Panc1 (cell line): ENCODE results near the gene HLA-DOB. TPM values are rescaled to one million over a fixed set of nuclear protein-coding genes. Genes with fewer than 3 reads are reported as not detected.
A peak's percentile ranks its signal among the peaks of the same experiment; 100 is the strongest.

Experiments
- ATAC-seq: fragments of 200-7000 bp; cut with Tn5 transposase; 2 replicates; pipeline ENCODE4 v1.9.1; 2020; ENCODE audit warnings: mild to moderate bottlenecking, moderate library complexity
- BruUV-seq: library from RNA; stranded (reverse); fragments of 400-500 nt; replicated peaks from 2 replicates; lab custom pipeline; 2021; lab: Mats Ljungman, UMichigan
- CTCF ChIA-PET: fragments of 300-600 bp; sonication (Branson Sonifier 250); formaldehyde crosslinking; loops from one replicate; lab custom pipeline; 2022; ENCODE audit warnings: antibody characterized with exemption; lab: Charles Lee
- POLR2A ChIA-PET: fragments of 300-600 bp; sonication (Branson Sonifier 250); formaldehyde crosslinking; loops from one replicate; lab custom pipeline; 2022; ENCODE audit warnings: antibody characterized with exemption; lab: Charles Lee
- DNase-seq: peaks from one replicate; pipeline ENCODE4 v3.0.0-alpha.2; 2010; ENCODE audit warnings: low read depth, low spot score
- H3K27ac ChIP-seq: 2 replicates; pipeline ENCODE4 v1.5.1; 2011; ENCODE audit warnings: mild to moderate bottlenecking, low read length, inconsistent platforms
- H3K27me3 ChIP-seq: fragments of 200-500 bp; sonication (Bioruptor generic); 2 replicates; pipeline ENCODE4 v1.6.0; 2014; ENCODE audit warnings: low read length, inconsistent platforms; ENCODE audit not compliant: control insufficient read depth, insufficient read depth
- H3K36me3 ChIP-seq: fragments of 200-500 bp; sonication (Bioruptor generic); 2 replicates; pipeline ENCODE4 v1.5.1; 2014; ENCODE audit warnings: inconsistent platforms, mild to moderate bottlenecking, low read length, moderate library complexity; ENCODE audit not compliant: control insufficient read depth, insufficient read depth
- H3K4me1 ChIP-seq: 2 replicates; pipeline ENCODE4 v1.5.1; 2011; ENCODE audit warnings: inconsistent platforms, mild to moderate bottlenecking, low read length, moderate library complexity; ENCODE audit not compliant: control insufficient read depth, insufficient read depth
- H3K4me3 ChIP-seq, 2 experiments: 2 replicates each; pipeline ENCODE4 v1.5.1; 2011 to 2012; ENCODE audit warnings: low read depth in 2 of 2, low read length in 2 of 2, mild to moderate bottlenecking in 2 of 2, inconsistent platforms in 1 of 2, moderate library complexity in 1 of 2
- H3K9me3 ChIP-seq: fragments of 200-500 bp; sonication (Bioruptor generic); 2 replicates; pipeline ENCODE4 v1.5.1; 2014; ENCODE audit warnings: low read depth, mild to moderate bottlenecking, inconsistent platforms, low read length, moderate library complexity; ENCODE audit not compliant: control insufficient read depth, insufficient read depth
- CTCF ChIP-seq: fragments of 450-650 bp; IDR thresholded peaks from 2 replicates; pipeline ENCODE4 v1.5.1; 2017; ENCODE audit warnings: mild to moderate bottlenecking
- POLR2AphosphoS5 ChIP-seq: IDR thresholded peaks from 2 replicates; pipeline ENCODE4 v1.6.1; 2012; ENCODE audit warnings: mild to moderate bottlenecking, low read depth, low read length, moderate library complexity
- SIN3A ChIP-seq: IDR thresholded peaks from 2 replicates; pipeline ENCODE4 v1.6.1; 2012; ENCODE audit warnings: low read depth, mild to moderate bottlenecking, low read length, moderate library complexity, borderline replicate concordance; ENCODE audit not compliant: insufficient read depth
- TCF7L2 ChIP-seq: IDR thresholded peaks from 2 replicates; pipeline ENCODE4 v1.6.1; 2011; ENCODE audit warnings: mild to moderate bottlenecking, low read depth, low read length, inconsistent platforms
- in situ Hi-C: cut with HindIII; loops from 2 replicates; pipeline ENCODE4 v1.10.0; 2016; ENCODE audit warnings: low sequenced_read_pairs, low pct_unique_long_range_greater_than_20kb
- intact Hi-C: fragments of 100-400 bp; cut with micrococcal nuclease; formaldehyde crosslinking; loops from one replicate; pipeline ENCODE4 v1.10.0; 2022; ENCODE audit not compliant: unreplicated experiment
- total RNA-seq: library from RNA; stranded (reverse); gene quantifications from one replicate; pipeline ENCODE4 v1.2.1, GENCODE V29; 2021; ENCODE audit not compliant: unreplicated experiment
- TF ChIP-seq, protein P1 (sequence below), 2 experiments: IDR thresholded peaks; 2 replicates each; pipeline ENCODE4 v1.6.1; 2011 to 2012; ENCODE audit warnings: low read depth in 2 of 2, control low read depth in 1 of 2, low read length in 1 of 2, mild to moderate bottlenecking in 1 of 2, moderate library complexity in 1 of 2; ENCODE audit not compliant: insufficient read depth in 1 of 2

The HLA-DOB gene
- total RNA-seq, 1 experiment from 2014 or later, result 0.39 TPM

DNA sequence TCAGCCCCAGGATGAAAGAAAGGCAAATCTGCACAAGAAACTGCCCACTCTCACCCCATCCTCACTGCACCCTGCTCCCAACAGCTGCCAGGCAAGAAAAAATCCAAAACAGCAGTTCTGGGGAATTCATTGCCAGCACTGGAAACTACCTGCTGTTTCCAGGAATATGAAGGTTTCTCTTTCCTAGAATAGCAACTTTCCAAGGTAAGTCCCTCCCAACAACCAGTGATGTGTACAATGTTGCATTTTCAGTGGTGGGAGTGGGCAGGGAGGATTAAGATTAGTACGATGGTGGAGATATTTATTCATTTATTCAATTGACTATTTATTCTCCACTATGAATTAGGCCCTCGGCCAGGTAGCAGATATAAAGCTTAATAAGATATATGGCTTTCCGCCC is 10.2 kb upstream of the HLA-DOB start:
- in situ Hi-C loops, result no loop called here
- ChIA-PET POLR2A (no interaction called here), CTCF (interaction anchor here (1.3 kb wide), 1 partner anchor 41 kb away, joined by 7 read pairs; no protein-coding TSS in a partner anchor)

DNA sequence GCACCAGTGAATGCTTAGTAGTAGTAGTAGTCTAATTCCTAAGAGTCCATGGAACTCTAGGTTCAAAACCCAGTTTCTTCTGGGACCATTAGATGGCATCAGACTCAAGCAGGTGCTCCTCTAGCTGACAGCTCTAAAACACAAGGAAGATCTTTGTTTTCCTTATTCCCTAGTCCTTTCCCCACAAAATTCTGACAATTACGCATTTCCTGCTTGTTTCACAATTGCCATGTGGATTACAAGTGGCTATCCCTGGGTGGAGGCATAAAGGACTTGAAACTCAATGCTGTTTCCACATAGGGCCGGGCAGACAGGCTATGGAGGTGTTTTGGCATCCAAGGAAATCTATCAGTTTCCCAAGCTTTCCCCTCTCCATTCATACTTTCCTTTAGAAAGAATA is 9.2 kb upstream of the HLA-DOB start:
- no peak for TF ChIP-seq TCF7L2
- TF ChIP-seq POLR2AphosphoS5, result no peak
- TF ChIP-seq CTCF, result peak; percentile 60
- Histone ChIP-seq H3K4me3 (no peak overlapping the region), H3K36me3 (peaks cover 2% of the 10 kb centered on the region; the same call in 1 of the 2 replicates), H3K27ac (no peak overlapping the region), H3K4me1 (no peaks in the 10 kb centered on the region), H3K9me3 (no peaks in the 10 kb centered on the region), H3K27me3 (no peaks in the 10 kb centered on the region)
- in situ Hi-C loops (no loop called here), intact Hi-C loops (no loop called here)
- CTCF ChIA-PET, result interaction anchor here (1.3 kb wide), 1 partner anchor 42 kb away, joined by 7 read pairs; no protein-coding TSS in a partner anchor
- DNase-seq (no peak), ATAC-seq (peak; percentile 71; the same call in 1 of the 2 replicates)
- POLR2A ChIA-PET, result no interaction called here
- BruUV-seq, result no TSS peak

More for the DNA sequence above, 10.2 kb upstream of the HLA-DOB start:
- no peak for TF ChIP-seq TCF7L2
- DNase-seq (no peak), ATAC-seq (no peak)
- H3K4me1 ChIP-seq, result no peaks in the 10 kb centered on the region
- no peaks in the 10 kb centered on the region for H3K9me3 ChIP-seq
- intact Hi-C loops, result no loop called here
- H3K27ac ChIP-seq, result no peak overlapping the region
- no peaks in the 10 kb centered on the region for H3K27me3 ChIP-seq
- peaks cover 2% of the 10 kb centered on the region; the same call in 1 of the 2 replicates for H3K36me3 ChIP-seq
- H3K4me3 ChIP-seq, result no peak overlapping the region
- BruUV-seq, result no TSS peak

DNA sequence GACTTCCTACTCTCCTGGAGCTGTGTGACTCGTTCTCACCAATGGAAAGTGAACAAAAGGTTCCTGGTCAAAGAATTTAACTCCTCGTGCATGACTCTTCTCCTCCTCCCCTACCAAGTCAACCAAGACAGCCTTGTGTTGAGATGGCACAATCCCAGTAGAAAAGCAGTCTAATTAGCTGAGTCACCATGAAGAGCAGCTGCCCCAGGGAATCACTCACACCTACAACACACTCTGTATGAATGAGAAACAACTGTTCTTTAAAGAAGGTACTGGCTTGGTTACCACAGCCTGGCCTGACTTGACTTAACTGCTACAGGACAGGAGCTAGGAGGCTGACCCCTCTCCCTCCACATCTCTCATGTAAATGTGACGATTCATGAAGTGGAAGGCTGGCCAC is 2.9 kb upstream of the HLA-DOB start:
- Histone ChIP-seq H3K27me3 (no peaks in the 10 kb centered on the region; the same call in 1 of the 2 replicates), H3K4me1 (no peaks in the 10 kb centered on the region), H3K36me3 (no peaks in the 10 kb centered on the region), H3K9me3 (no peaks in the 10 kb centered on the region), H3K27ac (no peak overlapping the region), H3K4me3 (no peak overlapping the region)
- in situ Hi-C loops, result no loop called here
- POLR2A ChIA-PET, result no interaction called here
- TF ChIP-seq SIN3A, result no peak
- TF ChIP-seq, protein P1, sequence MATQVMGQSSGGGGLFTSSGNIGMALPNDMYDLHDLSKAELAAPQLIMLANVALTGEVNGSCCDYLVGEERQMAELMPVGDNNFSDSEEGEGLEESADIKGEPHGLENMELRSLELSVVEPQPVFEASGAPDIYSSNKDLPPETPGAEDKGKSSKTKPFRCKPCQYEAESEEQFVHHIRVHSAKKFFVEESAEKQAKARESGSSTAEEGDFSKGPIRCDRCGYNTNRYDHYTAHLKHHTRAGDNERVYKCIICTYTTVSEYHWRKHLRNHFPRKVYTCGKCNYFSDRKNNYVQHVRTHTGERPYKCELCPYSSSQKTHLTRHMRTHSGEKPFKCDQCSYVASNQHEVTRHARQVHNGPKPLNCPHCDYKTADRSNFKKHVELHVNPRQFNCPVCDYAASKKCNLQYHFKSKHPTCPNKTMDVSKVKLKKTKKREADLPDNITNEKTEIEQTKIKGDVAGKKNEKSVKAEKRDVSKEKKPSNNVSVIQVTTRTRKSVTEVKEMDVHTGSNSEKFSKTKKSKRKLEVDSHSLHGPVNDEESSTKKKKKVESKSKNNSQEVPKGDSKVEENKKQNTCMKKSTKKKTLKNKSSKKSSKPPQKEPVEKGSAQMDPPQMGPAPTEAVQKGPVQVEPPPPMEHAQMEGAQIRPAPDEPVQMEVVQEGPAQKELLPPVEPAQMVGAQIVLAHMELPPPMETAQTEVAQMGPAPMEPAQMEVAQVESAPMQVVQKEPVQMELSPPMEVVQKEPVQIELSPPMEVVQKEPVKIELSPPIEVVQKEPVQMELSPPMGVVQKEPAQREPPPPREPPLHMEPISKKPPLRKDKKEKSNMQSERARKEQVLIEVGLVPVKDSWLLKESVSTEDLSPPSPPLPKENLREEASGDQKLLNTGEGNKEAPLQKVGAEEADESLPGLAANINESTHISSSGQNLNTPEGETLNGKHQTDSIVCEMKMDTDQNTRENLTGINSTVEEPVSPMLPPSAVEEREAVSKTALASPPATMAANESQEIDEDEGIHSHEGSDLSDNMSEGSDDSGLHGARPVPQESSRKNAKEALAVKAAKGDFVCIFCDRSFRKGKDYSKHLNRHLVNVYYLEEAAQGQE (IDR thresholded peaks at IDR 0.05; ENCODE audit: insufficient read depth in 1 of 2, low read depth in 2 of 2, low read length in 1 of 2), result no peak
- no peak for TF ChIP-seq CTCF
- no peak for TF ChIP-seq TCF7L2
- no peak for TF ChIP-seq POLR2AphosphoS5
- ATAC-seq (peak; percentile 30; the same call in 1 of the 2 replicates), DNase-seq (no peak)
- intact Hi-C loops, result no loop called here
- CTCF ChIA-PET, result no interaction called here
- BruUV-seq, result no TSS peak
